H1 (cell line): ENCODE results near the gene KREMEN1. TPM values are rescaled to one million over a fixed set of nuclear protein-coding genes. Genes with fewer than 3 reads are reported as not detected.

Experiments
- CTCF ChIA-PET: fragments of 300-600 bp; sonication (Branson Sonifier 250); formaldehyde crosslinking; loops from one replicate; lab custom pipeline; 2021; ENCODE audit not compliant: partially characterized antibody; lab: Charles Lee
- POLR2A ChIA-PET: fragments of 300-600 bp; sonication (Branson Sonifier 250); formaldehyde crosslinking; loops from one replicate; lab custom pipeline; 2021; ENCODE audit warnings: inconsistent platforms; ENCODE audit not compliant: partially characterized antibody; lab: Charles Lee
- DNase-seq, 2 experiments: peaks; one replicate each; pipeline versions ENCODE4 v3.0.0 to v3.0.0-alpha.2; 2010 to 2022; ENCODE audit warnings: low spot score in 2 of 2, low read depth in 1 of 2, mixed read lengths in 1 of 2
- FAIRE-seq: peaks from 2 replicates; lab custom pipeline; 2011; peaks lifted over from hg19 to GRCh38; lab: Jason Lieb, UNC
- H2AFZ ChIP-seq: 2 replicates; pipeline ENCODE4 v1.8.1; 2012; ENCODE audit warnings: low read length, inconsistent platforms
- H2AK5ac ChIP-seq: 2 replicates; pipeline ENCODE4 v1.6.1; 2013; ENCODE audit warnings: low read depth, low read length
- H2BK120ac ChIP-seq: replicated peaks from 2 replicates; pipeline ENCODE3; 2013; ENCODE audit warnings: low read depth, low read length, inconsistent platforms
- H2BK12ac ChIP-seq: 2 replicates; pipeline ENCODE4 v1.6.1; 2013; ENCODE audit warnings: low read depth, low read length
- H2BK15ac ChIP-seq: 2 replicates; pipeline ENCODE4 v1.6.1; 2013; ENCODE audit warnings: low read length
- H2BK20ac ChIP-seq: 2 replicates; pipeline ENCODE4 v1.6.1; 2013; ENCODE audit warnings: low read length
- H2BK5ac ChIP-seq: 2 replicates; pipeline ENCODE4 v1.6.1; 2013; ENCODE audit warnings: low read depth, low read length
- H3K14ac ChIP-seq: 2 replicates; pipeline ENCODE4 v1.6.1; 2013; ENCODE audit warnings: inconsistent platforms; ENCODE audit not compliant: insufficient read length
- H3K18ac ChIP-seq: 2 replicates; pipeline ENCODE4 v1.6.1; 2013; ENCODE audit warnings: low read length; ENCODE audit errors: extremely low read depth
- H3K23ac ChIP-seq: 2 replicates; pipeline ENCODE4 v1.6.1; 2013; ENCODE audit warnings: inconsistent platforms; ENCODE audit not compliant: insufficient read length
- H3K23me2 ChIP-seq: 2 replicates; pipeline ENCODE4 v1.6.1; 2013; ENCODE audit warnings: low read depth, low read length
- H3K27ac ChIP-seq: 2 replicates; pipeline ENCODE4 v1.6.1; 2011; ENCODE audit warnings: low read depth, low read length, inconsistent platforms
- H3K27me3 ChIP-seq, 4 experiments: replicated peaks in 1 of 4; 1 replicate in 1 of 4; 2 replicates in 3 of 4; pipeline versions ENCODE4 v1.6.1 to v1.8.1; 2011 to 2013; ENCODE audit warnings: low read length in 3 of 4, mild to moderate bottlenecking in 3 of 4, inconsistent platforms in 2 of 4, mixed read lengths in 2 of 4, moderate library complexity in 1 of 4; ENCODE audit not compliant: control insufficient read depth in 3 of 4, insufficient read depth in 3 of 4; ENCODE audit errors: extremely low read depth in 1 of 4
- H3K36me3 ChIP-seq, 4 experiments: 2 replicates each; pipeline versions ENCODE4 v1.6.1 to v1.8.1; 2011 to 2013; ENCODE audit warnings: mild to moderate bottlenecking in 4 of 4, low read length in 3 of 4, moderate library complexity in 2 of 4, control low read depth in 1 of 4, inconsistent platforms in 1 of 4; ENCODE audit not compliant: insufficient read depth in 4 of 4, control insufficient read depth in 2 of 4
- H3K4ac ChIP-seq: replicated peaks from 2 replicates; pipeline ENCODE3; 2013; ENCODE audit warnings: low read length, low read depth, mixed read lengths, inconsistent platforms; ENCODE audit not compliant: insufficient read length
- H3K4me1 ChIP-seq, 4 experiments: replicated peaks in 1 of 4; 1 replicate in 1 of 4; 2 replicates in 3 of 4; pipeline versions ENCODE4 v1.6.1 to v1.8.1; 2011 to 2013; ENCODE audit warnings: low read length in 3 of 4, inconsistent platforms in 2 of 4, mixed read lengths in 1 of 4; ENCODE audit not compliant: insufficient read depth in 4 of 4, control insufficient read depth in 3 of 4
- H3K4me2 ChIP-seq, 2 experiments: 2 replicates each; pipeline versions ENCODE4 v1.6.1 to v1.8.1; 2011 to 2013; ENCODE audit warnings: low read depth in 2 of 2, low read length in 2 of 2, control low read depth in 1 of 2, inconsistent platforms in 1 of 2, mild to moderate bottlenecking in 1 of 2; ENCODE audit not compliant: insufficient read depth in 1 of 2
- H3K4me3 ChIP-seq, 4 experiments: fragments of 200-600, 300-600 bp in 1 of 4; sonication (generic), shearing (Covaris generic), sonication (Bioruptor Twin) in 1 of 4; 2 replicates each; pipeline versions ENCODE4 v1.5.1 to v1.8.1; 2011 to 2016; ENCODE audit warnings: low read length in 4 of 4, low read depth in 3 of 4, control low read depth in 2 of 4, inconsistent platforms in 2 of 4, mild to moderate bottlenecking in 2 of 4, mixed read lengths in 1 of 4, moderate library complexity in 1 of 4; ENCODE audit not compliant: insufficient read depth in 2 of 4; ENCODE audit errors: extremely low read depth in 1 of 4
- H3K56ac ChIP-seq: replicated peaks from 2 replicates; pipeline ENCODE3; 2013; ENCODE audit warnings: low read depth, mild to moderate bottlenecking, mixed read lengths, low read length, inconsistent platforms; ENCODE audit not compliant: insufficient read length
- H3K79me1 ChIP-seq: 2 replicates; pipeline ENCODE4 v1.6.1; 2013; ENCODE audit warnings: low read depth, low read length, control low read depth
- H3K79me2 ChIP-seq, 2 experiments: 2 replicates each; pipeline versions ENCODE4 v1.6.1 to v1.8.1; 2012 to 2013; ENCODE audit warnings: low read length in 2 of 2, mild to moderate bottlenecking in 2 of 2, inconsistent platforms in 1 of 2; ENCODE audit not compliant: insufficient read depth in 2 of 2, control insufficient read depth in 1 of 2
- H3K9ac ChIP-seq, 4 experiments: replicated peaks in 1 of 4; 1 replicate in 1 of 4; 2 replicates in 3 of 4; pipeline versions ENCODE4 v1.6.1 to v1.8.1; 2011 to 2013; ENCODE audit warnings: low read depth in 3 of 4, low read length in 3 of 4, control low read depth in 2 of 4, mild to moderate bottlenecking in 2 of 4, moderate library complexity in 2 of 4, inconsistent platforms in 1 of 4; ENCODE audit errors: extremely low read depth in 1 of 4
- H3K9me3 ChIP-seq, 2 experiments: 2 replicates each; pipeline versions ENCODE4 v1.6.1 to v1.8.1; 2012 to 2013; ENCODE audit warnings: mild to moderate bottlenecking in 2 of 2, moderate library complexity in 2 of 2, control low read depth in 1 of 2, inconsistent platforms in 1 of 2, low read depth in 1 of 2, low read length in 1 of 2, mixed read lengths in 1 of 2; ENCODE audit not compliant: insufficient read depth in 2 of 2
- H4K20me1 ChIP-seq, 2 experiments: replicated peaks in 1 of 2; 2 replicates each; pipeline versions ENCODE3 to v1.8.1; 2011 to 2013; ENCODE audit warnings: inconsistent platforms in 2 of 2, low read length in 2 of 2, mild to moderate bottlenecking in 1 of 2; ENCODE audit not compliant: insufficient read depth in 2 of 2, control insufficient read depth in 1 of 2
- H4K5ac ChIP-seq: 2 replicates; pipeline ENCODE4 v1.6.1; 2013; ENCODE audit warnings: low read length, low read depth, mixed read lengths, inconsistent platforms; ENCODE audit not compliant: insufficient read length
- H4K8ac ChIP-seq: 2 replicates; pipeline ENCODE4 v1.8.0; 2013; ENCODE audit warnings: mild to moderate bottlenecking, moderate library complexity, low read length, inconsistent platforms; ENCODE audit not compliant: insufficient read depth; ENCODE audit errors: extremely low read depth
- H4K91ac ChIP-seq: replicated peaks from 2 replicates; pipeline ENCODE3; 2013; ENCODE audit warnings: low read length, mixed read lengths, inconsistent platforms; ENCODE audit not compliant: insufficient read length
- CEBPB ChIP-seq: IDR thresholded peaks from 2 replicates; pipeline ENCODE4 v1.6.1; 2012; ENCODE audit warnings: low read depth, low read length
- RAD21 ChIP-seq, 2 experiments: IDR thresholded peaks in 1 of 2; conservative IDR thresholded peaks in 1 of 2; 2 replicates each; pipeline ENCODE4 v1.6.1; 2011; ENCODE audit warnings: low read depth in 2 of 2, low read length in 2 of 2, improper control_type of control experiment in 1 of 2, inconsistent platforms in 1 of 2, mild to moderate bottlenecking in 1 of 2, moderate library complexity in 1 of 2
- RNF2 ChIP-seq: fragments of 200-900, 300-1000 bp; sonication (generic); IDR thresholded peaks from 2 replicates; pipeline ENCODE4 v1.7.1; 2016; ENCODE audit warnings: borderline replicate concordance, low read depth, mild to moderate bottlenecking, antibody characterized with exemption, low read length; ENCODE audit not compliant: poor library complexity, severe bottlenecking; ENCODE audit errors: missing control alignments
- WGBS, 2 experiments: shearing (Covaris generic) in 1 of 2; methylation state at CpG; one replicate each; pipeline versions ENCODE4 v1.1.6 to v1.1.7; 2013 to 2015; ENCODE audit warnings: low lambda C conversion rate in 2 of 2, mixed read lengths in 2 of 2, inconsistent platforms in 1 of 2, low coverage in 1 of 2, missing lambda C conversion rate in 1 of 2; ENCODE audit not compliant: insufficient replicate concordance in 2 of 2, insufficient coverage in 1 of 2, insufficient read length in 1 of 2; ENCODE audit errors: extremely low coverage in 1 of 2, missing lambda C conversion rate in 1 of 2; 5-methylcytosine and 5-hydroxymethylcytosine counted together
- polyA plus RNA-seq, 7 experiments: library from polyadenylated mRNA; depleted of rRNA in 3 of 7; stranded (reverse) in 5 of 7; unstranded in 2 of 7; fragments of >200 nt in 5 of 7; fragments of 200-250 nt in 2 of 7; gene quantifications; 1 replicate in 5 of 7; 2 replicates in 1 of 7; 4 replicates in 1 of 7; pipeline versions ENCODE4 v1.2.1 to v1.2.3, GENCODE V29; 2011 to 2013; ENCODE audit warnings: missing spikeins in 2 of 7, mixed read lengths in 2 of 7
- total RNA-seq: library from RNA; stranded (reverse); fragmentation: NEBNext Ultra II Directional; extraction: Animal tissue kit (Norgen Biotek cat#: 25700); gene quantifications from 2 replicates; pipeline ENCODE4 v1.2.1, GENCODE V29; 2021

Gene KREMEN1
- total and polyA plus RNA-seq, 2 of the 8 experiments (the other 6 are each of a cell fraction or from before 2014, with no cell fraction given), result 2.1 to 3.2 TPM

- H4K8ac ChIP-seq, result no peak overlapping the region
- H2AK5ac ChIP-seq, result no peak overlapping the region
- no peak for DNase-seq
- 70% methylated on average over 3 of the region's 4 CpGs; no CpG with 5 or more reads in 1 of the 2 experiments for WGBS, 2 experiments
- no peak overlapping the region for H3K4ac ChIP-seq
- ChIA-PET CTCF (interaction anchor here (0.5 to 1.7 kb wide), 7 partner anchors 10 to 99 kb away, joined by 3 to 5 read pairs (median 3); partner anchors contain the start of gene EMID1), POLR2A (interaction anchor here (1.0 kb wide), 1 partner anchor 51 kb away, joined by 3 read pairs; no protein-coding TSS in a partner anchor)
- H2BK12ac ChIP-seq, result 0 out of 2 replicates have a peak overlapping the region, but pooled peaks have one; percentile 23
- no peak overlapping the region for H3K9ac ChIP-seq
- H3K23me2 ChIP-seq, result no peaks in the 10 kb centered on the region; the same call in 1 of the 2 replicates
- H4K20me1 ChIP-seq, result no peaks in the 10 kb centered on the region
- H3K14ac ChIP-seq, result no peak overlapping the region
- no peaks in the 10 kb centered on the region for H3K79me1 ChIP-seq
- no peak overlapping the region for H3K23ac ChIP-seq
- no peak overlapping the region for H4K91ac ChIP-seq
- H2AFZ ChIP-seq, result no peak overlapping the region
- no peak overlapping the region for H2BK20ac ChIP-seq
- H3K56ac ChIP-seq, result no peak overlapping the region
- H2BK5ac ChIP-seq, result no peak overlapping the region
- H3K27ac ChIP-seq, result no peak overlapping the region
- FAIRE-seq, result no peak
- H3K18ac ChIP-seq, result no peak overlapping the region
- no peaks in the 10 kb centered on the region for H3K27me3 ChIP-seq
- no peaks in the 10 kb centered on the region for H3K79me2 ChIP-seq
- no peaks in the 10 kb centered on the region for H3K36me3 ChIP-seq
- H3K4me3 ChIP-seq, result no peak overlapping the region
- no peak overlapping the region for H4K5ac ChIP-seq
- peaks cover 0 to 5% (median 4%) of the 10 kb centered on the region in 4 experiments; a peak in 4 of 7 replicates for H3K4me1 ChIP-seq
- H3K9me3 ChIP-seq, result no peaks in the 10 kb centered on the region
- H2BK120ac ChIP-seq, result no peak overlapping the region
- H3K4me2 ChIP-seq, result no peak overlapping the region; a peak in 1 of 4 replicates
- H2BK15ac ChIP-seq, result no peak overlapping the region
- TF ChIP-seq RNF2 (no peak), CEBPB (no peak), RAD21 (IDR thresholded peaks at IDR 0.05 in 1 of 2, conservative IDR thresholded peaks at IDR 0.05 in 1 of 2; ENCODE audit: low read depth in 2 of 2, low read length in 2 of 2) (no peak)
Measured at GRCh38 chr22:29106839-29107238, 34.0 kb downstream of the KREMEN1 start.
